Measurements from ENCODE around the gene CDKAL1. TPM values are rescaled to one million over a fixed set of nuclear protein-coding genes. Genes with fewer than 3 reads are reported as not detected.
"Not testable (repeated sequence)": the region's sequence is repeated elsewhere in the genome, so short reads cannot be mapped to it uniquely, and the experiment has no call there.

Gene CDKAL1
- total RNA-seq, 1 donor from 2014 or later, result 9.1 TPM

DNA sequence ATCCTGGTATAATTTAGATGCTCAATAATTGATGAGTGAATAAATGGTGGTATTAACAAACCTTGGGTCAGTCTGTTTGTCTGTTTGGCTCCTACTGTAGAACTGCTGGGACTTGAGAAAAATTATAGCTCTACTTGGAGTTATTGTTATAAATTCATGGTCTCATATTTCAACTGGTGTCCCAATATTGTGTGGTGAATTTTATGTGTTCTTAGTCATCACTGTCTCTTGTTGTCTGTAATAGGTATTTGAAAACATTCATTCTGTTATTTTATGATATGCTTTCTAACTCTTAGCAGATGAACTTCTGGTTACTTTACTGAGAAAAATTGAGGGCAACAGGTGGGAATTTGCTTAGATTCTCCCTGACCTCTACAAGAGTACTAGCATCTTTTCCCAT, 221.4 kb downstream of the CDKAL1 start:
- Histone ChIP-seq H3K36me3 (peaks cover 2% of the 10 kb centered on the region), H3K27me3 (ENCODE audit: low read depth) (no peaks in the 10 kb centered on the region), H3K27ac (replicated peaks) (no peak overlapping the region), H3K4me3 (no peak overlapping the region), H3K9me3 (replicated peaks) (peaks cover 6% of the 10 kb centered on the region), H3K4me1 (no peaks in the 10 kb centered on the region)
- TF ChIP-seq, protein P1, sequence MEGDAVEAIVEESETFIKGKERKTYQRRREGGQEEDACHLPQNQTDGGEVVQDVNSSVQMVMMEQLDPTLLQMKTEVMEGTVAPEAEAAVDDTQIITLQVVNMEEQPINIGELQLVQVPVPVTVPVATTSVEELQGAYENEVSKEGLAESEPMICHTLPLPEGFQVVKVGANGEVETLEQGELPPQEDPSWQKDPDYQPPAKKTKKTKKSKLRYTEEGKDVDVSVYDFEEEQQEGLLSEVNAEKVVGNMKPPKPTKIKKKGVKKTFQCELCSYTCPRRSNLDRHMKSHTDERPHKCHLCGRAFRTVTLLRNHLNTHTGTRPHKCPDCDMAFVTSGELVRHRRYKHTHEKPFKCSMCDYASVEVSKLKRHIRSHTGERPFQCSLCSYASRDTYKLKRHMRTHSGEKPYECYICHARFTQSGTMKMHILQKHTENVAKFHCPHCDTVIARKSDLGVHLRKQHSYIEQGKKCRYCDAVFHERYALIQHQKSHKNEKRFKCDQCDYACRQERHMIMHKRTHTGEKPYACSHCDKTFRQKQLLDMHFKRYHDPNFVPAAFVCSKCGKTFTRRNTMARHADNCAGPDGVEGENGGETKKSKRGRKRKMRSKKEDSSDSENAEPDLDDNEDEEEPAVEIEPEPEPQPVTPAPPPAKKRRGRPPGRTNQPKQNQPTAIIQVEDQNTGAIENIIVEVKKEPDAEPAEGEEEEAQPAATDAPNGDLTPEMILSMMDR (IDR thresholded peaks at IDR 0.05; ENCODE audit: borderline replicate concordance), result no peak
- intact Hi-C loops (cut with micrococcal nuclease), result no loop called here
- DNase-seq, result no peak

DNA sequence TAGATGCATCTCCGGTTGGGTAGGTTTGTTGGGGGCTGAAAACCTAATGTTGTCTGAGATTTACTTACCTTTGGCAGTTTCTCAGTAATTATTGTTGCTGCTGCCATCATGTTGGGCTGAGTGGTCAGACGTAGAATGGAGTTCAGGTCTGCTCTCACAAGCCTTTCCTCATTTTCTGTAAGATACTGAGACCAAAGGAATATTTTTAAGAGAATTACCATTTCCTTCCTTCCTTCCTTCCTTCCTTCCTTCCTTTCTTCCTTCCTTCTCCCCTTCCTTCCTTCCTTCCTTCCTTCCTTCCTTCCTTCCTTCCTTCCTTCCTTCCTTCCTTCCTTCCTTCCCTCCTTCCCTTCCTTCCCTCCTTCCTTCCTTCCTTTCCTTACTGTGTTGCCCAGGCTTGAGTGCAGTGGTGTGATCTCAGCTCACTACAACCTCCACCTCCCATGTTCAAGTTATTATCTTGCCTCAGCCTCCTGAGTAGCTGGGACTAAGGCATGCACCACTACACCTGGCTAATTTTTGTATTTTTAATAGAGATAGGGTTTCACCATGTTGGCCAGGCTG, 222.4 kb downstream of the CDKAL1 start:
- H3K27me3 ChIP-seq (ENCODE audit: low read depth); H3K4me3 ChIP-seq; H3K27ac ChIP-seq (replicated peaks); H3K36me3 ChIP-seq; H3K4me1 ChIP-seq; H3K9me3 ChIP-seq (replicated peaks); intact Hi-C loops (cut with micrococcal nuclease); DNase-seq: not testable (repeated sequence)

DNA sequence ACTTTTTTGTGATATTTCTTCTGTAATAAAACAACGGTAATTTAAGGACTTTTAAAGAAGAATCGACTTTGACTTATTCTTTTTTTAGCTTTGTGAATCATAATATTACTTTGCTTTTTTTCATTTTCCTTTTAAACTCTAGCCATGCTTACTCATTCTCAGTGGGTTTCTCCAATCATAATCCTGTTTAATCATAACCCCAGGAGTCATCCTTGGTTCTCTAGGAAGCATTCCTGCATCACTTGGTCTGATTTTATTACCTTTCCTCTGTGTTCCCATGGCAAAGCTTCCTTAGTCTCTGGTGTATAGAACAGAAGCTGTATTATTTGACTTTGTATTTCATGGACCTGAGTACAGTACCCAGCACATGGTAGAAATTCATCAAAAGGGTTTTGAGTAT, 223.5 kb downstream of the CDKAL1 start:
- Histone ChIP-seq H3K27ac (replicated peaks) (no peak overlapping the region), H3K27me3 (ENCODE audit: low read depth) (no peaks in the 10 kb centered on the region), H3K4me1 (no peaks in the 10 kb centered on the region), H3K36me3 (peaks cover 2% of the 10 kb centered on the region), H3K9me3 (replicated peaks) (peaks cover 6% of the 10 kb centered on the region), H3K4me3 (no peak overlapping the region)
- TF ChIP-seq, protein P1 (IDR thresholded peaks at IDR 0.05; ENCODE audit: borderline replicate concordance), result no peak
- no peak for DNase-seq
- intact Hi-C loops (cut with micrococcal nuclease), result no loop called here

DNA sequence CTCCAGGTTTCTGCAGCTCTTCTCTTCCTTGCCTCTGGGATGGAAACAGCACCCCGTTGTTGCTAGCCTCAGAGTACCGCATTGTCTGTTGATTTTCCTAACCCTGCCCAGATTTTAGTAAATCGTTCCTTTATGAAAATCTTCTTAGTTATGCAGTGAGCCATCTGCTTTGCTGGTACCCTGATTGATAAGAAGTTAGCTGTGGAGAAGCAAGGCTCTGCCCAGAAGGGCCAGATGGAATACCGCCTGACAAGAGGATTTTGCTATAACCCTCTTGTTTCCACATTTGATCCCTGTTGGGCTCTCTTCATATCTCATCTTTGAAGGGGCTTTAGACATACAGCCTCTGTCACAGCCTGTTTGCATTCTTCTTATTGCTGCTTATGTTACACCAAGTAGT, 229.0 kb downstream of the CDKAL1 start:
- Histone ChIP-seq H3K9me3 (replicated peaks) (no peaks in the 10 kb centered on the region), H3K4me1 (no peaks in the 10 kb centered on the region), H3K27ac (replicated peaks) (no peak overlapping the region), H3K36me3 (peaks cover 2% of the 10 kb centered on the region), H3K4me3 (no peak overlapping the region), H3K27me3 (ENCODE audit: low read depth) (no peaks in the 10 kb centered on the region)
- no peak for DNase-seq
- intact Hi-C loops (cut with micrococcal nuclease), result no loop called here
- TF ChIP-seq, protein P1 (IDR thresholded peaks at IDR 0.05; ENCODE audit: borderline replicate concordance), result no peak

DNA sequence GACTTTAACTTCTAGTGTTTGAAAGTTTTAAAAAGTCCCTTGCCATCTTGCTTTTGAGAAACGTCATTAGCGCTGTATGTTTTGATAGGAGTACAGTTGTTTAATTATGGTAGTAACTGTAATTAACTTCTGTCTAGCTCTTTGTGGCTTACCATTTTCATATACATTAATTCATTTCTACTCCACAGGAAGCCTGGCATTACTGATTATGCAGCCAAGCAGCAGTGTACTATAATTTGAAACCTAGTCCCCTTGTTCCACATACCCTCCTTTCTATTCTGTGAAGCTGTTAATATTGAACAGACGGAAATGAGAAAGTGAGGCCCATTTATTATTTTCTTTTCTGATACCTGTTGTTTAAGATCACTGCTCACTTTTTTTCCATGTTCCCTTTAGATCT, 235.4 kb downstream of the CDKAL1 start:
- H3K4me1 ChIP-seq, result peaks cover 8% of the 10 kb centered on the region
- no peak overlapping the region for H3K4me3 ChIP-seq
- no peak overlapping the region for H3K27ac ChIP-seq (replicated peaks)
- no peaks in the 10 kb centered on the region for H3K27me3 ChIP-seq (ENCODE audit: low read depth)
- H3K9me3 ChIP-seq (replicated peaks), result no peaks in the 10 kb centered on the region
- TF ChIP-seq, protein P1 (IDR thresholded peaks at IDR 0.05; ENCODE audit: borderline replicate concordance), result no peak
- H3K36me3 ChIP-seq, result no peaks in the 10 kb centered on the region
- intact Hi-C loops (cut with micrococcal nuclease), result no loop called here
- DNase-seq, result no peak

DNA sequence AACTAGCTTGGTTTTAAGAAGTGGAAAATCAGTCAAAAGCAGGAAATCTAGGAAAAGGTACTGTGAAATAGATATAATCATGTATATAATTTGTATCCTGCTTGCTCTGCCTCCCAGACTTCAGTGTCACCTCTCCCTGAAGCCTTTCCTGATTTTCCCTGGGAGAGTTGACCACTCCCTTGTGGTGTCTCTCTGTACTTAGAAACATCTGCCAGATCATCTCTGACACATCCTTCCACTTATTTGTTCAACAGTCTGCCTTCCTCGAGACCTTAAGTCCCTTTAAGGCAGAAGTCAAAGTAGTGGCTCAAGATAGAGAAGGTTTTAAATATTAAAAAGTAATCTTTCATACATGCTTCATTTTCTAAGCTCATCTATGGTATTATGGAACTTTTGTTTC, 236.5 kb downstream of the CDKAL1 start:
- Histone ChIP-seq H3K9me3 (replicated peaks) (no peaks in the 10 kb centered on the region), H3K4me3 (no peak overlapping the region), H3K36me3 (no peaks in the 10 kb centered on the region), H3K27ac (replicated peaks) (no peak overlapping the region), H3K4me1 (peaks cover 8% of the 10 kb centered on the region), H3K27me3 (ENCODE audit: low read depth) (no peaks in the 10 kb centered on the region)
- intact Hi-C loops (cut with micrococcal nuclease), result no loop called here
- DNase-seq, result no peak
- TF ChIP-seq, protein P1 (IDR thresholded peaks at IDR 0.05; ENCODE audit: borderline replicate concordance), result no peak
